Stimulated activated naive CD4-positive, alpha-beta T cell (primary cell): ENCODE data around the gene LRATD1.

Experiments used
- DNase-seq, 6 experiments: peaks; one replicate each; lab custom pipeline; 2025; lab: John Stamatoyannopoulos, UW

Gene LRATD1

GRCh38 chr2:14633461-14634181, 1.1 kb downstream of the LRATD1 start:
- no peak for DNase-seq

GRCh38 chr2:14634182-14634488, 1.6 kb downstream of the LRATD1 start:
- no peak for DNase-seq

GRCh38 chr2:14634489-14635390, 2.2 kb downstream of the LRATD1 start:
- DNase-seq, result no peak

GRCh38 chr2:14635391-14635871, 2.9 kb downstream of the LRATD1 start:
- no peak for DNase-seq

- no peak for DNase-seq
Measured at GRCh38 chr2:14638488-14638887, 6.0 kb downstream of the LRATD1 start.

GRCh38 chr2:14641116-14641515, 8.6 kb downstream of the LRATD1 start:
- DNase-seq, result no peak

- no peak for DNase-seq
Measured at GRCh38 chr2:14642499-14642898, 10.0 kb downstream of the LRATD1 start.

- DNase-seq, result no peak
Measured at GRCh38 chr2:14647714-14648113, 15.2 kb downstream of the LRATD1 start.

GRCh38 chr2:14650066-14650465, 17.5 kb downstream of the LRATD1 start:
- no peak for DNase-seq

- DNase-seq, result no peak
Measured at GRCh38 chr2:14654835-14655282, 22.3 kb downstream of the LRATD1 start.

GRCh38 chr2:14656146-14656545, 23.6 kb downstream of the LRATD1 start:
- no peak for DNase-seq

GRCh38 chr2:14661163-14661562, 28.6 kb downstream of the LRATD1 start:
- DNase-seq, result no peak

- DNase-seq, result no peak
Measured at GRCh38 chr2:14673351-14673875, 40.9 kb downstream of the LRATD1 start.

GRCh38 chr2:14675489-14675888, 43.0 kb downstream of the LRATD1 start:
- DNase-seq, result no peak

GRCh38 chr2:14676371-14676770, 43.9 kb downstream of the LRATD1 start:
- DNase-seq, result no peak

- no peak for DNase-seq
Measured at GRCh38 chr2:14677039-14677438, 44.5 kb downstream of the LRATD1 start.

- DNase-seq, result no peak
Measured at GRCh38 chr2:14678761-14679160, 46.2 kb downstream of the LRATD1 start.

- no peak for DNase-seq
Measured at GRCh38 chr2:14681608-14682007, 49.1 kb downstream of the LRATD1 start.
